Stimulated activated CD4-positive, alpha-beta T cell treated with anti-CD3 and anti-CD28 coated beads, Interleukin-2, amount 100 ng/mL, for 48 hours (primary cell): ENCODE measurements around the gene SLC43A1.

Experiments used
- DNase-seq, 2 donors: peaks; one replicate each; pipeline ENCODE4 v3.0.0-alpha.2; 2020

Gene SLC43A1

GRCh38 chr11:57497303-57498247 is 17.9 kb downstream of the SLC43A1 start:
- DNase-seq, result no peak

- no peak for DNase-seq
Measured at GRCh38 chr11:57496109-57496820, 19.2 kb downstream of the SLC43A1 start.

GRCh38 chr11:57493507-57494503 is 21.7 kb downstream of the SLC43A1 start:
- DNase-seq, result peak; percentile 69 to 75

DNA sequence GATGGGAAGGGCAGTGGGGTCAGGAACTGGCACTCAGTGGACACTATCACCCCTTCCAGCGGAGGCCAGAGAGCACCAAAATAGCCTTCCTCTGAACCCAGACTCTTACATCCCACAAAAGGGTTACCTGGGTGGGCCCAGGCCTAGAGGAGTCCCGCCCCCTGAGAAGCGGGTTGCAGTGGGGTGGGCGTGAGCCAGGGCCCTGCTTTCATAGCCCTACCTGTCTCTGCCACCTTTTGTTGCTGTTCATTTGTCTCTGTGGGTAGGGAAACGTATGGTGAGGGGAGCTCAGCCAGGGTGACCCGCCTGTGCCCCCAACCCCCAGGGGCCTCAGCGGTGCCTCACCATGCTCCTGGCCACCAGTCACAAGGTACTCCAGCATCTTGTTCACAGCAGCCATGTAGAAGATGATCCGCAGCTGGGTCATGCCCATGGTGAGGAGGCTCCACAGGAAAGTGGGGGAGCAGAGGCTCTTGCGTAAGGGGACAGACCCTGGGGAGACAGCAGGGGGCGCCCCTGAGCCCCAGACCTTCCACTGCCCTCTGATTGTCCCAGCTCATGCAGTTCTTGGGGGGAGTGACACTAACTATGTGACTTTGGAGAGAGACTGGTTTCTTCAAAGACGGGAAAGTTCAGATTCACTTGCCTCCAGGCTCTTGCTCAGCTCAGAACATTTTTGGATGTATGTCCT is 24.0 kb downstream of the SLC43A1 start:
- peak; percentile 48 to 64 for DNase-seq

- DNase-seq, result no peak
Measured at GRCh38 chr11:57490456-57491248, 24.9 kb downstream of the SLC43A1 start.

DNA sequence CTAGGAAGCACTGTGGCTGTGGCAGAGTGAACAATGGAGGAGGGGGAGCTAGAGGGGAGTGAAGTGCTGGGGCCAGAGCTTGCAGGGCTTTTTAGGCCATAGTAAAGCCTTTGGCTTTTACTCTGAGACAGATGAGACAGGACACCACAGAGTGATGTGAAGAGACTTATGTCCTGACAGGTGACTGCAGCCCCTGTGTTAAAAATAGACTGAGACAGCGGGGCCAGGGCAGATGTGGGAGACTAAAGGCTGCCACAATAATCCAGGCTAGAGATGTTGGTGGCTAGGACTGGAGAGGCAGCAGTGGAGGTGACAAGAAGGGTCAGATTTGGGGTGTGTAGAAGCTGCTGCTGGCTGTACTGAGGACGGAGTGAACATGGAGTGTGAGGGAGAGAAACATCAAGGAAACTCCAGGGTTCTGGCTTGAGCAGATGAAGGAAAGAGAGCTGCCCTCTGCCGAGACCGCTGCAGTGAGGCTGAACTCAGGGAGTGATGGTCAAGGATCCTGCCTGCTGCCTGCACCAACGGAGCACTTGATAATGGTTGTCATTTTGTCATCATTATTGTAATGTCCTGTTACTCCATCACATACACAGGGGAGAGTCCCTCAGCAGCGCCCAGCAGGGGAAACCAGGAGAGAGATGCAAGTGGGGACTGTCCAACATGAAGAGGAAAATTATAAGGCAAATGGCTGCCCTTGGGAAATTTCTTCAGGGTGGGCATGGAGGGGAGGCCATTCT is 27.4 kb downstream of the SLC43A1 start:
- DNase-seq, result no peak

- DNase-seq, result no peak
Measured at GRCh38 chr11:57487021-57487778, 28.3 kb downstream of the SLC43A1 start.

- DNase-seq, result no peak
Measured at GRCh38 chr11:57485217-57485990, 30.1 kb downstream of the SLC43A1 start.

DNA sequence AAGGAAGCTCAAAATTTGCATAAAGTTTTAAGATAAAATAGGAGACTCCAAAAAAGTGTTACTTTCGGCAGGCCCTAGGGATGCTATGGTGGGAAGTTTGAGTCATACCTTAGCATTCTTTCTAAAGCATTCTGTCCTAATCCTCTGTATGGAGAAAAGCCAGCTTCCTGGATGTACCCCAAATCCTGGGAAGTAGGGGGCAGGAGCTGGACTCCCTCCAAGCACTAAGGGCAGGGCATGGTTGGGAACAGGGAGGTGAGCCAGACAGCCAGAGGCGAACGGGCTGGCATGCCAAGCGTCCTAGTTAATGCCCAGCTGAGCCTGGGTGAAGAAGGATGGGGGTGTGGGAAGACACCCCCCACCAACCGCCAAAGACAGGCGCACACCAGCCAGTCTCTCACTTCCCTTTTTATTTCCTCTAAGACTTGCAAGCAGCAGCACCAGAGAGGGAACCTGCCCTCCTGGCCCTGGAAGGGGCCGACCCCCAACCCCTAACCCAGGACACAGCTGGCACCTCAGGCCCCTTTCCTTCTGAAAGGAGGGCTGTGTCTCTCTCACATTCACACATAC is 31.3 kb downstream of the SLC43A1 start:
- DNase-seq, result no peak

DNA sequence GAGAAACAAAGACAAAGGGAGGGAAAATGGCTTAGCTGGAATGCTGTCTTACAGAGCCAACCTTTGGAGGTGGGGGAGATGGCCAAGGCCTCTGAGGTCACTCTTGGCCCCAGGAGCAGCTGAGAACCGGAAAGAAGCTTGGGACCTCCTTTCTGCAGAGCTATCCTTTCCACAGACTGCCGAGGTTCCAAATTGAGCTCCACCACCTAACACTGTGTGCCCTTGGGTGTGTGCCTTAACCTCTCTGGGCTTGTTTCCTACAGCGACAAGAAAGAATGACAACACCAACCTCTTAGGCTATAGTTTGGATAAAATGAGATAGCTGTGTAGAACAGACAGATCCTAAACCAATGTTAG is 32.0 kb downstream of the SLC43A1 start:
- no peak for DNase-seq

- DNase-seq, result peak; percentile 46 to 67
Measured at GRCh38 chr11:57482782-57483561, 32.5 kb downstream of the SLC43A1 start.

DNA sequence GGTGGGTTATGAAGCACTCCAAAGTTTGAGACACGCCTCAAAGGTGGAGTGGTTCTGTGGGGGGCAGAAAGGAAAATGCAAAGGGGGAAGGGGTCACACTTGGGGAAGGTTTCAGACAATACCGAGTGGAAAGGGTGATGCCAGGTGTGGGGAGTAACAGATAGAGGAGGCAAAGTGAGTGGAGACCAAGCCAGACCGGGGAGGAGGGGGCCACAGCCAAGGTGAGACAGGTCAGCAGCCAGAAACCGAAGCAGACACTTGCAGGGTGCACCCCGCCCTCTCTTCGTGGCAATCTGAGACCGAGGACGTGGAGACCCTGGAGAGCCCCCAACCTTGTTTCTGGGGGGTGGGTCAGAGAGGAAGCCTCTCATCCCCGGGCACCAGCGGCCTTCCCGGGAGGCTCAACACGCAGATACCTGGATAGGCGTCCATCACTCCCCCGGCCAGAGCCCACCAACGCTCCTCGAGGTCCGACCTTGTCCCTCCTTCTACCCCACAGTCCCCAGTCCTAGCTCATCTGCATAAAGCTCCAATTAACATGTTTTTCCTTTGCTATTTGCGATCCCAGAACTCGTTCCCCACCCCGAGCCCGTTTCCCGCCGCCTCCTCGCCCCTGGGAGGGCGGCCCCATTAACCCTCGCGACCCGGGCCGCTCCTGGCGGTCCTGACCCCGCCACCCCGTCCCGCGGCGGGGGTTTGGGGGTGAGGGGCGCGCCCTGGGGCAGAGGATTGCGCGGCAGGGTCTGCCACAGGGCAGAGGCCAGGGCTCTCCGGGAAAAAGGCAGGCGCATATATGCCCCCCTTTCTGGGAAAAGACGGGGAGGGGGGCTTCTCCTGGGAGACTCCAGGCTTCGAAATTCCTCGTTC is 33.4 kb downstream of the SLC43A1 start:
- no peak for DNase-seq

DNA sequence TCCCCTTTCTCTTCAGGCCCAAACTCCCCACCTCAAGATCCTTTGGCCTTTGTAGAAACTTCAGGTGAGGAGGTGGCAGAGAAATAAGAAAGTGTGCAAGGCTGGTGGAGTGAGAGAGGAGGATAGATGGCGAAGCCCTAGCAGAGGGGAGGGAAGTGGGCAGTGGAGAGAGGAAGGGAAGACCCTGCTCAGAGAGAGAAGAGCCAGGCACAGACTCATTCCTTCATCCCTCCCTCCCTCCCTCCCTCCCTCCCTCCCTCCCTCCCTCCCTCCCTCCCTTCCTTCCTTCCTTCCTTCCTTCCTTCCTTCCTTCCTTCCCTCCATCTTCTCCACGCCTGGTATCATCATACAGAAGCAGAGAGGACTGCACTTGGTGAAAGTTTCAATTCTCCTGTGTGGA is 34.2 kb downstream of the SLC43A1 start:
- DNase-seq, result no peak

DNA sequence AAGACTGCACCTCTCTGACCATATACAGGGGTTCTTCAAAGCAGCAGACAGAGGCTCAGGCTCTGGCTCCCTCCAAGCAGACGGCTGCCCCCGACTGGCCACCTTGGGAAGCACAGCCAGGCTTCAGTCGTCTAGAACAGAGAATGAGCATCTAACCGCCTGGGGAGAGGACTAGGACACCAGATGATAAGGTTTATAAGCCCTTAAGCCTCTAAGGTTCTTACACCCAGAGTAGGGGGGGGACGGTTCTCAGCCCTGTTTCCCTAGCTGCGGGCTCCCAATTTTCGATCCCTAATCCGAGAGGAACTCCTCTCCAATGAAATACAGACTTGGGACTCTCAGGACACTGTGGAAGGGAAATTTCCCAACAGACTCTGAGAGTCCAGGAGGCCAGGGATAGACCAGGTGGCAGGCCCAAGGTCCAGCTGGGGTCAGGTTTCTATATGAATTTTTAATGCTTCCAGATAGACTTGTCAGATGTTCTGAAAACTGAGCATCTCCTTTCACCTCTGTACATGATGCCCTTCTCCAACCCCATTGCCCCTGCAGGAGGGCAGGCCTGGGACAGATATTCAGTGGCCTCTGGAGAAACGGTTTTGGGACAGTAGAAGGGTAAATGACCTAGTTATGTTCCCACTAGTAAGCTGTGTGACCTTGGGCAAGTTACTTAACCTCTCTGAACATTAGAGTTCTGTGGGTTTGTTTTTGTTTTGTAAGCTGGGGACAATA is 34.9 kb downstream of the SLC43A1 start:
- peak; percentile 77 to 78 for DNase-seq

DNA sequence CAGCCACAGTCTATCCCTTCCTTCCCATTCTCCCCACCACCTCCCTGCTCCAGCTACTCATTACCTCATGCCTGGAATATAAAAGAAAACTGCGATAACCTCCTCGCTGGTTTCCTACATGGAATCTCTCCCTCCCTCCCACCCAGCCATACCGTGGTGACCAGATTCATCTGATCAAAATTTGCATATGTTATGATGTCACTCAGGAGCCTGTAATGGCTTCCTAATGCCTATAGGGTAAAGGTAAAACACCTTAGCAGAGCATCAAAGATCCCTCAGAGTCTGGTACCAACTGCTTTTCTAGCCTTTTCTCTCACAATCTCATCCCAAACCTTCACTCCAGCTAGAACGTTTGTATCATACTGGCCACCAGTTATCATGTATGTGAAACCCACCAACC is 35.6 kb downstream of the SLC43A1 start:
- DNase-seq, result no peak

DNA sequence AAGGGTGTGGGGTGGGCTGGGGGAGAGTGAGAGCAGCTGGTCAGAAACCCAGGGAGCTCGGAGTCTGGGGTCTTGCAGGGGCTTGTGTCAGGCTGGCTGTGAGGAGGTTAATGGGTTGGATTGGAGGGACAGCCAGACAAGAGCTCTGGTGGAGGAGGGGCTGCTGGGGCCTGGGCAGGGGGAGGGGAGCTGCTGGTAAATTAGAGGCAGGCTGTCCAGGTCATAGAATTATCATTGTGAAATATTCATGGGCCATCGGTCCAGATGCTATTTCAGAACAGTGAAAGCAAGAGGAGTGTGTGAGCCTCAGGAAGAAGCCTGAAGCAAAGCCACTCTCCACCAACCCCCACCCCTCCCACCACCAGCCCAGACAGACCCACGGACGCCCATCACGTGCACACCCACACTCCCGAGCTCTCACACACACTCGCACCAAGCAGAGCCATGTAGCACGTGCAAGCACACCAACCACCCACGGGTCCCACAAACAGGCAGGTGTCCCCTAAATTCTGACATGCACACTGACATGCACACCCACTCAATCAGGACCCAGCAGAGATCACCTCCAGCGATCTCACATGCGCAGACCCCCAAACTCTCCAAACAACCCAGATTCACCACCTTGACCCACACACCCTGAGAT is 36.4 kb downstream of the SLC43A1 start:
- DNase-seq, result no peak
